C4-2B (cell line): ENCODE results near the gene SLC35E2B.

Experiments
- CTCF ChIP-seq: fragments of 450-650 bp; conservative IDR thresholded peaks from 2 replicates; pipeline ENCODE4 v1.5.1; 2017; ENCODE audit warnings: mild to moderate bottlenecking
- ZFX ChIP-seq: fragments of 450-650 bp; IDR thresholded peaks from 2 replicates; pipeline ENCODE4 v1.6.1; 2017

DNA sequence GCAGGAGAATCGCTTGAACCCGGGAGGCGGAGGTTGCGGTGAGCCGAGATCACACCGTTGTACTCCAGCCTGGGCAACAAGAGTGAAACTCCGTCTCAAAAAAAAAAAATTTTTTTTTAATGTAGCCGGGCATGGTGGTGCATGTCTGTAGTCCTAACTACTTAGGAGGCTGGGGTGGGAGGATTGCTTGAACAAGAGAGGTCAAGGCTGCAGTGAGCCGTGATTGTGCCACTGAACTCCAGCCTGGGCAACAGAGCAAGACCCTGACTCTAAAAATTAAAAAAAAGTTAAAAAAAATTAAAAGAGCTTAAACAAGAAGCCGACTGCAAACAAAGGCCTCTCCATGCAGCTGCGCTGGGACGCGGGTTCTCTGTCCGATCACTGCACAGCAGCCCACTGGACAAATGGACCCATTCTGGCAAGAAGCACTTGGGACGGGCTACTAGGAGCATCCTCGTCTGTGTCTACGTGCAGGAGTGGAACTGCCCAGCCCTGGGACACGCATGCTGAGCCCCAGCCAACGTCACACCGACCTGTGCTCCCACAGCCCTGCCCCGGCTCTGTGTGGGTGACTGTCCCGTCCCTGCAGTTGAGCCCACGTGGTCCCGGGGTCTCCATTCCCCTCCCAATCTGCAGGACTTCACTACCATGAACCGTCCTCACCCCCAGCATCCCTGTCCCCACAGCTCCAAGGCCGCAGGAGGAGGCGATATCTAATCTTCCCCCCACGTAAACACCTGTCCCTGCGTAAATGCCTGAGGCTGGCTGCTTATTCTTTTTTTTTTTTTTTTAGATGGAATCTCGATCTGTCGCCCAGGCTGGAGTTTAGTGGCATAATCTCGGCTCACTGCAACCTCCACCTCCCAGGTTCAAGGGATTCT is 12.3 kb downstream of the SLC35E2B start:
- TF ChIP-seq CTCF: no peak
- no peak for TF ChIP-seq ZFX
